NCI-H1092 (cell line): ENCODE results near the gene TNFRSF13B.

Experiments
- DNase-seq: peaks from one replicate; lab custom pipeline; 2025; lab: John Stamatoyannopoulos, UW

The TNFRSF13B gene

DNA sequence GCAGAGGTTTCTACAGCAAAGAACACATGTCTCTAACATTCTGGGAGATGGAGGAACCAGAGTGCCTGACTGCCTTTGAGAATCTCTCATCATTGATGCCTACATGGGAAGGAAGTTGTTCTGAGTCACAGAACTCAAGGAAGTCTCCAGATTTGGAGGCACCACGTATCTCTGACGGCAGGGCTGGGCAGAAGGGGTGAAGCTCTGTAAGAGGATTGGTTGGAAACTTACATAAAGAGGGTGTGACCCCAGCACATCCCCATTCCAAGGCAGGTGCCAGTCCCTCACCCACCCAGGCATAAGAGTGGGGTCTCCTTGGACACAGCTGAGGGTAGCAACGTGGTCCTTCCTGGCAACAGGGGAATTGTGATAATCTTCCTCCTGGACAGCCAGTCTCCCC, 17.4 kb downstream of the TNFRSF13B start:
- DNase-seq = no peak

- DNase-seq = no peak
Observed at GRCh38 chr17:16953841-16954240, 18.1 kb downstream of the TNFRSF13B start.

GRCh38 chr17:16953347-16953746, 18.6 kb downstream of the TNFRSF13B start:
- no peak for DNase-seq

DNA sequence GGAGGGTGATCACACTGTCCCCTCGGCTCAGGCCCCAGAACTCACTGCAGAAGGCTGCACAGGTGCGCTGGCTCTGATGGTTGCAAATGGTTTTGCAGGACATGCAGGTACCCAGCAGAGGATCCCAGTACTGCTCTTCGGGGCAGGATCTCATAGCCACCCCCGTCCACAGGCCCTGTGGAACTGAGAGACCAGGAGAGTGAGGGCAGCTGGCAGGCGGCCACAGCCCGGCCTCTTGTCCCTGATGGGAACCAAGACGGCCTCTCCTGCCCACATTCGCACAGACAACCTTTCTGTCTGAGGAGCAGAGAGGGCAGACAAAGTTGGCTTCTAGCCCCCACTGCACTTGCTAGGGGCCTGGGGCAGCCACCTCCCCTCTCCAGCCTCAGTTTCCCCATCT, 19.5 kb downstream of the TNFRSF13B start:
- DNase-seq = no peak

DNA sequence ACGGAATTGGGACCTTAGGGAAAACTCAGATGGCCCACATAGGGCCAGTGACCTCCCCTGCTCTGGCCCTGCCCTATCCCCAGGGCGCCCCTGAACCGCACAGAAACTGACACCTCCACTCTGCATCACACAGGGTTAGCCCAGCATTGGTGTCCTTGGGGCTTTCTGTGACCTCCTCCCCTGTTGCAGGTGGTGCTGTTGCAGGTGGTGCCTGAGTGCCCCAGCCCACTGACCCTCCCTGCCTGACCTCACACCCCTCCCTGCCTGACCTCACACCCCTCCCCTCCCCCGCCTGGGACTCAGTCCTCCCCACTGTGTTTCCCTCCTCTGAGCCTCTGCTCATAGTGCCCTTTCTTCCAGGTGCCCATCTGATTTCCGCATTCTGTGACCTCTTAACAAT, 21.4 kb downstream of the TNFRSF13B start:
- DNase-seq = no peak

- no peak for DNase-seq
Observed at GRCh38 chr17:16948587-16949376, 23.1 kb downstream of the TNFRSF13B start.

DNA sequence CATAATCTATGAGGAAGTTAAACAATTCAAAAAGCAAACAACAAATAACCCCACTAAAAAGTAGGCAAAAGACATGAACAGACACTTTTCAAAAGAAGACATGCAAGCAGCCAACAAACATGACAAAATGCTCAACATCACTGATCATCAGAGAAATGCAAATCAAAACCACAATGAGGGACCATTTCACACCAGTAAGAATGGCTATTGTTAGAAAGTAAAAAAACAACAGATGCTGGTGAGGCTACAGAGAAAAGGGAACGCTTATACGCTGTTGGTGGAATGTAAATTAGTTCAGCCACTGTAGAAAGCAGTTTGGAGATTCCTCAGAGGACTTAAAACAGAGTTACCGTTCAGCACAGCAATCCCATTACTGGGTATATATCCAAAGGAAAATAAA, 24.4 kb downstream of the TNFRSF13B start:
- DNase-seq = no peak

DNA sequence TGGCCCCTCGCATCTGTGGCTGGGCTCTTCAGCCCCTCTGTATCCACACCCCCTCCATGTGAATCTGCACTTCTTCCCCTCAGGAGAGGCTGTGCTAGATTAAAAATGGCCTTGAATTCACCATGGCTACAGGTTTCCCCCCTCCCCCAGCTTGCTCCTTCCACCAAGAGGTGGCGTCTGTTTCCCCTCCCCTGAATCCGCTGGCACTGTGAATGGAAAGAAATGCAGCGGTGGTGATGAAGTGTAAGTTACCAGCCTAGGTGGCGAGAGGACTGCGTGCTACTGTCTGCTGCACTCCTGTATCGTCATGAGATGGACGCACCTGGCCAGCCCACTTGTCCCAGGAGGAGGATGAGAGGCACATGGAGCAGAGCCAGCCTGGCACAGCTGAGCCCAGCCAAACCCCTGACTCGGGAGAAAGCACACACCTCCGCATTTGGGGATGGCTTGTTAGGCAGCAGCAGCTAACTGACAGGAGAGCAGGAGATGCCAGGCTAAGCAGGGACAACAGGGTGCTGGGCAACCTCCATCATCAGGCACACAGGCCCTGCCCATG, 26.2 kb downstream of the TNFRSF13B start:
- DNase-seq = no peak

- no peak for DNase-seq
Observed at GRCh38 chr17:16945136-16945482, 26.8 kb downstream of the TNFRSF13B start.

DNA sequence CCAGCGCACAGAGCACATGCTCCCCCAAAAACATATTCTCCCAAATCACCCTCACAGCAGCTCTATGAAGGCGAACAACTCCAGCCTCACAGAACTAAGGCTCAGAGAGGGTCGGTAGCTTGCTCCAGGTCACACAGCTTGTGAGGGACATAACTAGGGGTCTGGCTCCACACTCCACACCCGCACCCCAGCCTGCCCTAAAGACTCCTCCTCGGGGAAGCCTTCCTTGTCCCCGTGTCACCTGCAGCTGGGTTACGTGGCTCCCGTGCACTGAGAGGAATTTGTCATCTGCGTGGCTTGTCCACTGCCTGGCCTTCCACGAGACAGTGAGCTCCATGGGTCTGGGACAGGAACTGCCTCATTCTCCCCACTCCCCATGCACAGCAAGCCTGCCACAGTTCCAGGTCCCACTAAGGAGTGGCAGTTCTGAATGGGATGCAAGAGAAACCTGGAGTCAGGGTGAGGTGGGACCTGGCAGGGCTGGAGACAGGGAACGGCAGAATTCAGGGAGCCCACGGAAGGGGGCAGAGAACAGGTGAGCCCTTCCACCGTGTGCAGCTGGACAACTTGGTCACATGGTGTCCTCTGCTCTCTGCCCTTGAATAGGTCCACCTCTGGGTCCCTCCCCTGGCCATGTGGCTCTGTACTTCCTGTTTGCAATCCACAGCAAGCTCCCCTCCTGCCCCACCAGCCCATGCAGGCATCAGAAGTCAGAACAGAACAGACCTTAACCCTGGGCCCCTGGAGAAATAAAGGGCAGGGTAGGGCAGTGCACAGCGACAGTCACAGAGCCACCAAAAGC, 27.4 kb downstream of the TNFRSF13B start:
- no peak for DNase-seq

GRCh38 chr17:16943541-16944333, 28.2 kb downstream of the TNFRSF13B start:
- no peak for DNase-seq

DNA sequence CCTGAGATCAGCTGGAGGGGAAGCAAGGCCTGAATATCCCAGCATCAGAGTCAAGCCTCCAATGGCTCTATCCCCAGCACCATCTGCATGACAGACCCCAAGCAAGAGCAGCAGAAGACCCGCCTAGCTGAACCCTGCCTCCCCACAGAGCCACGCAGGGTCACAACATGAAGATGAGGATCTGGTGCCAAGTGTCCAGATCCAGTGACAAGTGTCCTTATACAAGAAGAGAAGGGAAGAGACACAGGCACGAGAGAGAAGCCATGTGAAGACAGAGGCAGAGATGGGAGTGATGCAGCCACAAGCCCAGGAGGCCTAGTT, 28.9 kb downstream of the TNFRSF13B start:
- DNase-seq = no peak

GRCh38 chr17:16942141-16943031, 29.5 kb downstream of the TNFRSF13B start:
- no peak for DNase-seq

DNA sequence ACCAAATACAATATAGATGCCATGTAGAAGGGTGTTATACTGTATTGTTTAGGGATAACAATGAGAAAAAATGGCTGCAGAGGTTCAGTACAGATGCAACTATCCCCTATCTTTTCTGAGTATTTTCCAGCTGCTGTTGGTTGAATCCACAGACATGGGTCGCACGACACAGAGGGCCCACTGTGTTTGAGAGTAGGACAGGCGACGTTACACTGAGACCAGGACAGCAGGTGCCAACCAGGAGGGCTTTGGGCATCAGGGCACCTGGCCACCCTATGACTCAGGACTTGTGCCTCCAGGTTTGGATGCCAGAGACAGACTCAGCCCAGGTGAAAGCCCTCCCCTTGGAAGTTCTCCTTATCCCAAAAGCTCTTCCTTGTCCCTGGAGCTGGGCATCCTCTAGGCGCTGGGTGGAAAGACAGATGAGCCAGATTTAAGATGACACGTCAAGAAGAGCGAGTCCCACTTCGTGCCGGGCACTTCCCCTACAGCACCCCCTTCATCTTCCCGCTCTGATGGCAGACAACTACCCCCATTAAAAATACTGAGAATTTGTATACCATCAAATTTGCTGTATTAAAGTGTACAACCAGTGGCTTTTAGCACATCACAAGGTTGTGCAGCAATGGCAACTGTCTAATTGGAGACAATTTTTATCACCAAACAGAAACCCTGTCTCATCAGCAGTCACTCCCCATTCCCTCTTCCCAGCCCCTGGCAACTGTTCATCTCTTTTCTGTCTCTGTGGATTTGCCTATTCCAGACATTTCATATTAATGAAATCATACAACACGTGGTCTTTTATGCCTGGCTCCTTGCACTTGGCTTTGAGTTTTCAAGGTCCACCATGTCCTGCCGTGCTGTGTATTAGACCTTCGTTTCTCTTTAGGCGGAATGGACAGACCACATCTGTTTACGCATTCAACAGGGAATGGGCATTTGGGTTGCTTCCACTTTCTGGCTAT, 30.6 kb downstream of the TNFRSF13B start:
- DNase-seq = no peak

- no peak for DNase-seq
Observed at GRCh38 chr17:16940116-16940881, 31.6 kb downstream of the TNFRSF13B start.

- no peak for DNase-seq
Observed at GRCh38 chr17:16939606-16940115, 32.3 kb downstream of the TNFRSF13B start.

DNA sequence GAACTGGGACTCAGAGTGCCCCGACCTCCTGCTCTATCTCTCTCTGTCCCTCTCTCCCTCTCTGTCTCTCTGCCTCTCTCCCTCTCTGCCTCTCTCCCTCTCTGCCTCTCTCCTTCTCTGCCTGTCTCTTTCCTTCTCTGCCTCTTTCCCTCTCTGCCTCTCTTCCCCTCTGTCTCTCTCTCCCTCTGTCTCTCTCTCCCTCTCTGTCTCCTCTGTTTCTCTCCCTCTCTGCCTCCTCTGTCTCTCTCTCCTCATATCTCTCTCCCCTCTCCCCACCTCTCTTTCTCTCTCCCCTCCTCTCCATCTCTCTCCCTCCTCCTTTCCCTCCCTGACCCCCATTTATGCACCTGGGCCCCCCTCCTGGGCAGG, 32.7 kb downstream of the TNFRSF13B start:
- DNase-seq = no peak

DNA sequence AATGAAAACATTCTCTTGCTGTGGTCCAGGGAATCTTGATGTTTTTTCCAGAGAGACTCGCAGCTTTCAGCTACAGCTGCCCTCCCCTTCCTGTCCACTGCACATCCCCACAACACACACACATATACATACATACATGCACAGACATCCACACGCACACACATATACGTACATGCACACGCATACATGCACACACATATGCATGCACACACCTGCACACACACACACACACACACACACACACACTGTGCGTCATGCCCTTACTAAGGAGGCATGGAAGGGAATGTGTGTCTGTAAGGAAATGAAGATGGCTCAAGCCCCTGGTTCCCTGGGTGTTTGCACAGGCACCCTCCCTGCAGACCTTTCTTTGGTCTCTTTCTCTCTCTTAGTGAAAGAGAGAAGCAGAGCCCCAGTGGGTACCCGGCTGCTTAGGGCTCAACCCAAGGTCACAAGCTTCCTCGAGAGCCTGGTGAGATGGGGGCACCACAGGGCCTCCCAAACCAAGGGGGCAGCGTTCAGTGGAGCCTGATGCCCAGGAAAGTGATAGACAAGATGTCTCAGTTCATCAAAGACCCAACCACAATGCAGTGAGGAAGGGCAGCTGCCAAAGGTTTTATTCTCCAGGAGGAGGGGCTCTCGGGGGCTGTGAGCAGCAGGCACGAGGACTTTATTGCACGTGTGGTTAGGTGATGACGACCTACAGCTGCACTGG, 33.3 kb downstream of the TNFRSF13B start:
- DNase-seq = no peak

DNA sequence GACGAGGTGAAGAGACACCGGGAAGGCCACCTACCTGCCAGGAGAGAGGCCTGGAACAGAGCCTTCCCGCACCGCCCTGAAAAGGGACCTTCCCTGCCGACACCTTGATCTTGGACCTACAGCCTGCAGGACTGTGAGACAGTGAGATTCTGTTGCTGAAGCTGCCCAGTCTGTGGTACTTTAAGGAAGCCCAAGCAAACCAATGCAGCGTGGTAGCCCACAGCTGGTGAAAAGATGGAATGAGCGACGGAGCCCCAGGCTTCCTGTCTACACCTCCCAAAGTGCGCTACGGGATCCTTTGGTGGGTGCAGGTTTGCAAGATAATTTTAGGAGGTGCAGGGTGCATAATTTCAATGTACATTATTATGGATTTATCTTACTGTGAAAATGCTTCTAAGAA, 33.9 kb downstream of the TNFRSF13B start:
- no peak for DNase-seq
